Measurements from ENCODE around the gene PPP3R2.

PPP3R2 gene

GRCh38 chr9:101620452-101620851 is 25.7 kb upstream of the PPP3R2 start:
- no peak overlapping the region for H3K9ac ChIP-seq (ENCODE audit: low read depth, low read length, poor library complexity, severe bottlenecking)
- no peaks in the 10 kb centered on the region for H3K9me3 ChIP-seq (ENCODE audit: insufficient read depth, low read depth, low read length)
- H3K4me1 ChIP-seq (ENCODE audit: insufficient read depth, low read length, poor library complexity, severe bottlenecking), result peaks cover 1% of the 10 kb centered on the region
- H2AFZ ChIP-seq (ENCODE audit: low read length), result no peak overlapping the region
- no peak overlapping the region for H3K4me2 ChIP-seq (ENCODE audit: low read depth, low read length, poor library complexity, severe bottlenecking)
- TF ChIP-seq EZH2phosphoT487 (IDR thresholded peaks at IDR 0.05; ENCODE audit: borderline replicate concordance) (no peak), CTCF (conservative IDR thresholded peaks at IDR 0.05; ENCODE audit: low read length) (no peak)
- H3K27me3 ChIP-seq (ENCODE audit: insufficient read depth, low read length, poor library complexity, severe bottlenecking), result no peaks in the 10 kb centered on the region
- H3K4me3 ChIP-seq (ENCODE audit: low read length, poor library complexity, severe bottlenecking), result no peak overlapping the region
- H3F3A ChIP-seq (ENCODE audit: low read depth), result no peaks in the 10 kb centered on the region
- H3K36me3 ChIP-seq (ENCODE audit: insufficient read depth, low read length), result no peaks in the 10 kb centered on the region
- H3K79me2 ChIP-seq (ENCODE audit: insufficient read depth, low read length), result no peaks in the 10 kb centered on the region
- no peaks in the 10 kb centered on the region for H4K20me1 ChIP-seq (ENCODE audit: insufficient read depth, low read length, poor library complexity, severe bottlenecking)
- no peaks in the 10 kb centered on the region for H3K9me2 ChIP-seq (replicated peaks; ENCODE audit: low read depth, low read length)

GRCh38 chr9:101618698-101619097 is 23.9 kb upstream of the PPP3R2 start:
- no peak for TF ChIP-seq EZH2phosphoT487 (IDR thresholded peaks at IDR 0.05; ENCODE audit: borderline replicate concordance)
- no peak for TF ChIP-seq CTCF (conservative IDR thresholded peaks at IDR 0.05; ENCODE audit: low read length)
- no peaks in the 10 kb centered on the region for H3K79me2 ChIP-seq (ENCODE audit: insufficient read depth, low read length)
- H3F3A ChIP-seq (ENCODE audit: low read depth), result no peaks in the 10 kb centered on the region
- H3K9me3 ChIP-seq (ENCODE audit: insufficient read depth, low read depth, low read length), result no peaks in the 10 kb centered on the region
- no peaks in the 10 kb centered on the region for H3K4me1 ChIP-seq (ENCODE audit: insufficient read depth, low read length, poor library complexity, severe bottlenecking)
- H3K27me3 ChIP-seq (ENCODE audit: insufficient read depth, low read length, poor library complexity, severe bottlenecking), result no peaks in the 10 kb centered on the region
- no peaks in the 10 kb centered on the region for H3K36me3 ChIP-seq (ENCODE audit: insufficient read depth, low read length)
- no peak overlapping the region for H3K4me3 ChIP-seq (ENCODE audit: low read length, poor library complexity, severe bottlenecking)
- H4K20me1 ChIP-seq (ENCODE audit: insufficient read depth, low read length, poor library complexity, severe bottlenecking), result no peaks in the 10 kb centered on the region
- no peak overlapping the region for H3K4me2 ChIP-seq (ENCODE audit: low read depth, low read length, poor library complexity, severe bottlenecking)
- no peak overlapping the region for H2AFZ ChIP-seq (ENCODE audit: low read length)
- H3K9ac ChIP-seq (ENCODE audit: low read depth, low read length, poor library complexity, severe bottlenecking), result no peak overlapping the region
- H3K9me2 ChIP-seq (replicated peaks; ENCODE audit: low read depth, low read length), result no peaks in the 10 kb centered on the region

- H3K27me3 ChIP-seq (ENCODE audit: insufficient read depth, low read length, poor library complexity, severe bottlenecking), result no peaks in the 10 kb centered on the region
- H2AFZ ChIP-seq (ENCODE audit: low read length), result no peak overlapping the region
- H3K36me3 ChIP-seq (ENCODE audit: insufficient read depth, low read length), result no peaks in the 10 kb centered on the region
Measured at GRCh38 chr9:101605547-101605946, 10.8 kb upstream of the PPP3R2 start.

More at GRCh38 chr9:101605547-101605946, 10.8 kb upstream of the PPP3R2 start:
- Histone ChIP-seq H3K9me2 (replicated peaks; ENCODE audit: low read depth, low read length) (no peaks in the 10 kb centered on the region), H3K9me3 (ENCODE audit: insufficient read depth, low read depth, low read length) (no peaks in the 10 kb centered on the region), H3K9ac (ENCODE audit: low read depth, low read length, poor library complexity, severe bottlenecking) (no peak overlapping the region), H3K79me2 (ENCODE audit: insufficient read depth, low read length) (no peaks in the 10 kb centered on the region), H3K4me3 (ENCODE audit: low read length, poor library complexity, severe bottlenecking) (no peak overlapping the region), H3F3A (ENCODE audit: low read depth) (no peaks in the 10 kb centered on the region), H4K20me1 (ENCODE audit: insufficient read depth, low read length, poor library complexity, severe bottlenecking) (no peaks in the 10 kb centered on the region), H3K4me2 (ENCODE audit: low read depth, low read length, poor library complexity, severe bottlenecking) (no peak overlapping the region), H3K4me1 (ENCODE audit: insufficient read depth, low read length, poor library complexity, severe bottlenecking) (peaks cover 7% of the 10 kb centered on the region)
- no peak for TF ChIP-seq EZH2phosphoT487 (IDR thresholded peaks at IDR 0.05; ENCODE audit: borderline replicate concordance)
- TF ChIP-seq CTCF (conservative IDR thresholded peaks at IDR 0.05; ENCODE audit: low read length), result no peak

Measured in Loucy (cell line).